ENCODE measurements around the gene ARVCF. TPM values are rescaled to one million over a fixed set of nuclear protein-coding genes. Genes with fewer than 3 reads are reported as not detected.
"Not testable (repeated sequence)": the region's sequence is repeated elsewhere in the genome, so short reads cannot be mapped to it uniquely, and the experiment has no call there.

The ARVCF gene
- total RNA-seq, 3 donors from 2014 or later, result 13.0 to 51.2 (median 44.2) TPM

- intact Hi-C loops (cut with DNase I; ENCODE audit: low total_unique reads), result loop anchor here (2.0 kb wide), 1 partner anchor 71 kb away; no protein-coding TSS in a partner anchor
Measured at GRCh38 chr22:19931514-19931913, 85.1 kb downstream of the ARVCF start.

GRCh38 chr22:19930551-19931486 is 85.8 kb downstream of the ARVCF start:
- intact Hi-C loops (cut with DNase I; ENCODE audit: low total_unique reads), result loop anchor here (2.0 kb wide), 1 partner anchor 70 kb away; no protein-coding TSS in a partner anchor
- no peak for DNase-seq (ENCODE audit: low spot score in 2 of 2)

More at GRCh38 chr22:19931514-19931913, 85.1 kb downstream of the ARVCF start:
- Histone ChIP-seq H3K27me3 (no peaks in the 10 kb centered on the region), H3K4me1 (no peaks in the 10 kb centered on the region), H3K27ac (no peak overlapping the region), H3K4me3 (no peak overlapping the region), H3K36me3 (no peaks in the 10 kb centered on the region), H3K9me3 (no peaks in the 10 kb centered on the region)
- DNase-seq (ENCODE audit: low spot score in 2 of 2), result no peak
- TF ChIP-seq, protein P1, sequence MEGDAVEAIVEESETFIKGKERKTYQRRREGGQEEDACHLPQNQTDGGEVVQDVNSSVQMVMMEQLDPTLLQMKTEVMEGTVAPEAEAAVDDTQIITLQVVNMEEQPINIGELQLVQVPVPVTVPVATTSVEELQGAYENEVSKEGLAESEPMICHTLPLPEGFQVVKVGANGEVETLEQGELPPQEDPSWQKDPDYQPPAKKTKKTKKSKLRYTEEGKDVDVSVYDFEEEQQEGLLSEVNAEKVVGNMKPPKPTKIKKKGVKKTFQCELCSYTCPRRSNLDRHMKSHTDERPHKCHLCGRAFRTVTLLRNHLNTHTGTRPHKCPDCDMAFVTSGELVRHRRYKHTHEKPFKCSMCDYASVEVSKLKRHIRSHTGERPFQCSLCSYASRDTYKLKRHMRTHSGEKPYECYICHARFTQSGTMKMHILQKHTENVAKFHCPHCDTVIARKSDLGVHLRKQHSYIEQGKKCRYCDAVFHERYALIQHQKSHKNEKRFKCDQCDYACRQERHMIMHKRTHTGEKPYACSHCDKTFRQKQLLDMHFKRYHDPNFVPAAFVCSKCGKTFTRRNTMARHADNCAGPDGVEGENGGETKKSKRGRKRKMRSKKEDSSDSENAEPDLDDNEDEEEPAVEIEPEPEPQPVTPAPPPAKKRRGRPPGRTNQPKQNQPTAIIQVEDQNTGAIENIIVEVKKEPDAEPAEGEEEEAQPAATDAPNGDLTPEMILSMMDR (IDR thresholded peaks at IDR 0.05), result no peak
- TF ChIP-seq POLR2A (IDR thresholded peaks at IDR 0.05), result no peak
- TF ChIP-seq POLR2AphosphoS5 (IDR thresholded peaks at IDR 0.05), result no peak

GRCh38 chr22:19929586-19930550 is 86.8 kb downstream of the ARVCF start:
- Histone ChIP-seq H3K9me3 (no peaks in the 10 kb centered on the region), H3K36me3 (no peaks in the 10 kb centered on the region), H3K4me1 (no peaks in the 10 kb centered on the region), H3K27ac (no peak overlapping the region), H3K4me3 (no peak overlapping the region), H3K27me3 (no peaks in the 10 kb centered on the region)
- no peak for DNase-seq (ENCODE audit: low spot score in 2 of 2)
- no peak for TF ChIP-seq POLR2AphosphoS5 (IDR thresholded peaks at IDR 0.05)
- no peak for TF ChIP-seq POLR2A (IDR thresholded peaks at IDR 0.05)
- TF ChIP-seq, protein P1 (IDR thresholded peaks at IDR 0.05), result no peak
- intact Hi-C loops (cut with DNase I; ENCODE audit: low total_unique reads), result loop anchor here (2.0 kb wide), 1 partner anchor 69 kb away; no protein-coding TSS in a partner anchor

More at GRCh38 chr22:19930551-19931486, 85.8 kb downstream of the ARVCF start:
- no peaks in the 10 kb centered on the region for H3K36me3 ChIP-seq
- H3K4me3 ChIP-seq, result no peak overlapping the region
- no peak overlapping the region for H3K27ac ChIP-seq
- no peaks in the 10 kb centered on the region for H3K9me3 ChIP-seq
- no peaks in the 10 kb centered on the region for H3K27me3 ChIP-seq
- no peak for TF ChIP-seq POLR2A (IDR thresholded peaks at IDR 0.05)
- H3K4me1 ChIP-seq, result no peaks in the 10 kb centered on the region

DNA sequence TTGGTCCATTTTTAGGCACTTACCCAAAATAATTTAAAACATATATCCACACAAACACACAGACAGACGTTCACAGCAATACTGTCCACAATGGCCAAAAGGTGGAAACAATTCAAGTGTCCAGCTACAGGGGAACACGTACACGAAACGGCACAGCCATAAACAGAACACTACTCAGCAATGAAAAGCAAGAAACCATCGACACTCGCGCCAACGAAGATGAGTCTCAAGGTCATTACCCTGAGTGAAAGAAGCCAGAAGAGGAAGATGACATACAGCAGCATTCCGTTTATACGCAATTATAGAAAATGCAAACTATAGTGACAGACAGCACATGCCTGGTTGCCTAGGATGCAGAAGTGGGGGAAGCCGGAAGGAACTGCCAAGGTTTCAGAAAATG is 88.4 kb downstream of the ARVCF start:
- H3K4me3 ChIP-seq, result no peak overlapping the region
- H3K27me3 ChIP-seq, result no peaks in the 10 kb centered on the region
- H3K36me3 ChIP-seq, result no peaks in the 10 kb centered on the region
- no peak for DNase-seq (ENCODE audit: low spot score in 2 of 2)
- intact Hi-C loops (cut with DNase I; ENCODE audit: low total_unique reads), result no loop called here
- no peak for TF ChIP-seq POLR2AphosphoS5 (IDR thresholded peaks at IDR 0.05)
- TF ChIP-seq, protein P1 (IDR thresholded peaks at IDR 0.05), result no peak
- TF ChIP-seq POLR2A (IDR thresholded peaks at IDR 0.05), result no peak
- H3K9me3 ChIP-seq, result no peaks in the 10 kb centered on the region
- H3K27ac ChIP-seq, result no peak overlapping the region
- no peaks in the 10 kb centered on the region for H3K4me1 ChIP-seq

DNA sequence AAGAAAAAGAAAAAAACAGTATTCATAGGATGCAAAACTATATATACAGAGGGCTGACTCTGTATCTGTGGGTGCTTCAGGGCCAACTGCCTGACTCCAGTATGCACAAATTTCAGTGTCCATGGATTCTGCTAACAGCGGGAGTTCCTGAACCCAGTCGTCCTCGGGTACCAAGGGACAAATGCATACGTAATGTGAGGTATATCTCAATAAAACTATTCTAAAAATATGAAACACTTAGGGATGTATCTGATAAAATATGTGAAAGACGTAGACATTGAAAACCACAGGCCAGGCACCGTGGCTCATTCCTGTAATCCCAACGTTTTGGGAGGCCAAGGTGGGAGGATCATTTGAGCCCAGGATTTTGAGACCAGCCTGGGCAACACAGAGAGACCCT is 88.9 kb downstream of the ARVCF start:
- Histone ChIP-seq H3K4me3 (no peak overlapping the region), H3K4me1 (no peaks in the 10 kb centered on the region), H3K27ac (no peak overlapping the region), H3K9me3 (no peaks in the 10 kb centered on the region), H3K36me3 (no peaks in the 10 kb centered on the region), H3K27me3 (no peaks in the 10 kb centered on the region)
- TF ChIP-seq POLR2AphosphoS5 (IDR thresholded peaks at IDR 0.05) (no peak), POLR2A (IDR thresholded peaks at IDR 0.05) (no peak)
- TF ChIP-seq, protein P1 (IDR thresholded peaks at IDR 0.05), result no peak
- intact Hi-C loops (cut with DNase I; ENCODE audit: low total_unique reads), result no loop called here
- no peak for DNase-seq (ENCODE audit: low spot score in 2 of 2)

DNA sequence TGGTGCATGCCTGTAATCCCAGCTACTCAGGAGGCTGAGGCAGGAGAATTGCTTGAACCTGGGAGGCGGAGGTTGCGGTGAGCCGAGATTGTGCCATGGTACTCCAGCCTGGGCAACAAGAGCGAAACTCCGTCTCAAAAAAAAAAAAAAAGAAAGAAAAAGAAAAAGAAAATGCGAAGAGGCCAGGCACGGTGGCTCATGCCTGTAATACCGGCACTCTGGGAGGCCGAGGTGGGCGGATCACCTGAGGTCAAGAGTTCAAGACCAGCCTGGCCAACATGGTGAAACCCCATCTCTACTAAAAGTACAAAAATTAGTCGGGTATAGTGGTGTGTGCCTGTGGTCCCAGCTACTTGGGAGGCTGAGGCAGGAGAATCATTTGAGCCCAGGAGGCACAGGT is 90.6 kb downstream of the ARVCF start:
- H3K36me3 ChIP-seq; DNase-seq (ENCODE audit: low spot score in 2 of 2); H3K4me3 ChIP-seq; H3K4me1 ChIP-seq; H3K27me3 ChIP-seq; H3K27ac ChIP-seq; intact Hi-C loops (cut with DNase I; ENCODE audit: low total_unique reads); H3K9me3 ChIP-seq: not testable (repeated sequence)
